PC-9 (cell line): ENCODE measurements around the gene LY6G6F. TPM values are rescaled to one million over a fixed set of nuclear protein-coding genes. Genes with fewer than 3 reads are reported as not detected.

Experiments
- Bru-seq: library from RNA; stranded (reverse); fragments of 400-500 nt; gene quantifications from one replicate; lab custom pipeline; 2021; lab: Mats Ljungman, UMichigan
- BruChase-seq, 2 experiments: library from RNA; stranded (reverse); fragments of 400-500 nt; gene quantifications; one replicate each; lab custom pipeline; 2021; lab: Mats Ljungman, UMichigan
- BruUV-seq: library from RNA; stranded (reverse); fragments of 400-500 nt; replicated peaks from 2 replicates; lab custom pipeline; 2021; lab: Mats Ljungman, UMichigan
- CTCF ChIA-PET: fragments of 300-600 bp; sonication (Branson Sonifier 250); formaldehyde crosslinking; loops from one replicate; lab custom pipeline; 2022; ENCODE audit warnings: antibody characterized with exemption; lab: Charles Lee
- POLR2A ChIA-PET: fragments of 300-600 bp; sonication (Branson Sonifier 250); formaldehyde crosslinking; loops from one replicate; lab custom pipeline; 2022; ENCODE audit warnings: antibody characterized with exemption; ENCODE audit not compliant: unreplicated experiment; lab: Charles Lee
- DNase-seq, 2 experiments: peaks; one replicate each; pipeline versions ENCODE4 v3.0.0 to v3.0.0-alpha.2; 2015 to 2022; ENCODE audit warnings: mixed read lengths in 1 of 2
- H2AFZ ChIP-seq: fragments of 200-600 bp; sonication (generic); 2 replicates; pipeline ENCODE4 v1.8.1; 2017; ENCODE audit warnings: antibody characterized with exemption
- H3F3A ChIP-seq: fragments of 200-600 bp; sonication (generic); 2 replicates; pipeline ENCODE4 v1.8.1; 2017; ENCODE audit warnings: antibody characterized with exemption, mild to moderate bottlenecking, low read depth; ENCODE audit not compliant: insufficient read depth
- H3K27ac ChIP-seq: fragments of 200-600 bp; sonication (generic); 2 replicates; pipeline ENCODE4 v1.6.1; 2016; ENCODE audit warnings: mixed run types
- H3K27me3 ChIP-seq: fragments of 200-600 bp; sonication (generic); 2 replicates; pipeline ENCODE4 v1.6.1; 2016; ENCODE audit warnings: low read depth, mixed run types; ENCODE audit not compliant: insufficient read depth
- H3K36me3 ChIP-seq: fragments of 200-600 bp; sonication (generic); 2 replicates; pipeline ENCODE4 v1.6.1; 2016; ENCODE audit warnings: low read depth, mixed run types
- H3K4me1 ChIP-seq: fragments of 200-600 bp; sonication (generic); replicated peaks from 2 replicates; pipeline ENCODE4 v1.6.1; 2016; ENCODE audit warnings: mixed run types; ENCODE audit not compliant: insufficient read depth
- H3K4me2 ChIP-seq: fragments of 200-600 bp; sonication (generic); 2 replicates; pipeline ENCODE4 v1.6.1; 2017; ENCODE audit warnings: mixed run types
- H3K4me3 ChIP-seq: fragments of 200-600 bp; sonication (generic); 2 replicates; pipeline ENCODE4 v1.6.1; 2016; ENCODE audit warnings: mixed run types
- H3K79me2 ChIP-seq: fragments of 200-600 bp; sonication (generic); 2 replicates; pipeline ENCODE4 v1.6.1; 2017; ENCODE audit warnings: low read depth, mixed run types
- H3K9me2 ChIP-seq: fragments of 200-600 bp; sonication (generic); 2 replicates; pipeline ENCODE4 v1.8.1; 2017; ENCODE audit warnings: mild to moderate bottlenecking; ENCODE audit not compliant: insufficient read depth
- H3K9me3 ChIP-seq: fragments of 200-600 bp; sonication (generic); 2 replicates; pipeline ENCODE4 v1.8.1; 2016; ENCODE audit warnings: low read depth; ENCODE audit not compliant: insufficient read depth
- H4K20me1 ChIP-seq: fragments of 200-600 bp; sonication (generic); 2 replicates; pipeline ENCODE4 v1.8.1; 2017; ENCODE audit not compliant: insufficient read depth
- EZH2 ChIP-seq: fragments of 200-600 bp; sonication (generic); IDR thresholded peaks from 2 replicates; pipeline ENCODE4 v1.8.0; 2017; ENCODE audit warnings: antibody characterized with exemption, low read depth
- intact Hi-C: fragments of 100-400 bp; cut with micrococcal nuclease; formaldehyde crosslinking; loops from one replicate; pipeline ENCODE4 v1.10.0; 2022; ENCODE audit not compliant: unreplicated experiment
- long read RNA-seq: library from polyadenylated mRNA; stranded (forward); transcript quantifications from one replicate; pipeline ENCODE4 v2.0.0, GENCODE V29; 2022
- total RNA-seq: library from RNA; stranded (reverse); gene quantifications from 2 replicates; pipeline ENCODE4 v1.2.3, GENCODE V29; 2021
- TF ChIP-seq, protein P1 (sequence below): fragments of 200-600 bp; sonication (generic); conservative IDR thresholded peaks from 2 replicates; pipeline ENCODE4 v1.6.1; 2017; ENCODE audit warnings: mixed run types, antibody characterized with exemption, mild to moderate bottlenecking, moderate library complexity

LY6G6F gene, protein sequence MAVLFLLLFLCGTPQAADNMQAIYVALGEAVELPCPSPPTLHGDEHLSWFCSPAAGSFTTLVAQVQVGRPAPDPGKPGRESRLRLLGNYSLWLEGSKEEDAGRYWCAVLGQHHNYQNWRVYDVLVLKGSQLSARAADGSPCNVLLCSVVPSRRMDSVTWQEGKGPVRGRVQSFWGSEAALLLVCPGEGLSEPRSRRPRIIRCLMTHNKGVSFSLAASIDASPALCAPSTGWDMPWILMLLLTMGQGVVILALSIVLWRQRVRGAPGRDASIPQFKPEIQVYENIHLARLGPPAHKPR
- total RNA-seq (not detected in 2 replicates), Bru-seq, nascent RNA (not detected), BruChase-seq, experiment 1, labeled RNA remaining after a 2-hour chase (not detected), BruChase-seq, experiment 2, labeled RNA remaining after a 6-hour chase (not detected)
- long read RNA-seq: 0 reads

DNA sequence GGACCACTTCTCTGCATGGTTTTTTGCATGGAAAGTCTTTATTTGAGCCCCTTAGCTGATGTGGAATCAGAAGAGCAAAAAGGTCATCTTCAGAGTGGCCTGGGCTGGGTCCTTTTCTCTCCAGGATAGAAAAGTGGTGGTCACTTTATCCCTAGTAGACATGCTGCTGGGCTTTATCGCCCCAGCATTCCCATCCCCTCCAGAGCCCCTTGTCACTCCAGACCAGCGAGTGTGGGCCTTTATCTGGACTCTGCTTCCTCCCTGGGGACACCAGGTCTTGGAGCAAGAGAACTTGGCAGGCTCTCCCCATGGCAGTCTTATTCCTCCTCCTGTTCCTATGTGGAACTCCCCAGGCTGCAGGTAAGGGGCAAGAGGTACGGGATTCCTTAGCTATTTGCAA lies at the start of gene LY6G6F:
LY6G6F (plus strand) TSS at position 268 of the 400 bp plus-strand sequence; CDS start at position 309, 41 bp downstream.
- Histone ChIP-seq H3K27me3 (no peaks in the 10 kb centered on the region), H3K9me3 (no peaks in the 10 kb centered on the region), H3K9me2 (no peaks in the 10 kb centered on the region), H3K4me3 (no peak within 1 kb of the TSS), H3K4me2 (no peak within 1 kb of the TSS), H3K27ac (no peak within 1 kb of the TSS), H3F3A (no peaks in the 10 kb centered on the region), H3K79me2 (peaks cover 11% of the 10 kb centered on the region), H3K4me1 (peaks cover 12% of the 10 kb centered on the region), H3K36me3 (no peaks in the 10 kb centered on the region), H2AFZ (no peak within 1 kb of the TSS; the same call in 1 of the 2 replicates), H4K20me1 (no peaks in the 10 kb centered on the region)
- no TSS peak for BruUV-seq
- intact Hi-C loops: no loop called here
- CTCF ChIA-PET: interaction anchor here (0.6 kb wide), 1 partner anchor 29 kb away, joined by 5 read pairs; no protein-coding TSS in a partner anchor
- DNase-seq: no peak
- no peak for TF ChIP-seq EZH2
- TF ChIP-seq, protein P1, sequence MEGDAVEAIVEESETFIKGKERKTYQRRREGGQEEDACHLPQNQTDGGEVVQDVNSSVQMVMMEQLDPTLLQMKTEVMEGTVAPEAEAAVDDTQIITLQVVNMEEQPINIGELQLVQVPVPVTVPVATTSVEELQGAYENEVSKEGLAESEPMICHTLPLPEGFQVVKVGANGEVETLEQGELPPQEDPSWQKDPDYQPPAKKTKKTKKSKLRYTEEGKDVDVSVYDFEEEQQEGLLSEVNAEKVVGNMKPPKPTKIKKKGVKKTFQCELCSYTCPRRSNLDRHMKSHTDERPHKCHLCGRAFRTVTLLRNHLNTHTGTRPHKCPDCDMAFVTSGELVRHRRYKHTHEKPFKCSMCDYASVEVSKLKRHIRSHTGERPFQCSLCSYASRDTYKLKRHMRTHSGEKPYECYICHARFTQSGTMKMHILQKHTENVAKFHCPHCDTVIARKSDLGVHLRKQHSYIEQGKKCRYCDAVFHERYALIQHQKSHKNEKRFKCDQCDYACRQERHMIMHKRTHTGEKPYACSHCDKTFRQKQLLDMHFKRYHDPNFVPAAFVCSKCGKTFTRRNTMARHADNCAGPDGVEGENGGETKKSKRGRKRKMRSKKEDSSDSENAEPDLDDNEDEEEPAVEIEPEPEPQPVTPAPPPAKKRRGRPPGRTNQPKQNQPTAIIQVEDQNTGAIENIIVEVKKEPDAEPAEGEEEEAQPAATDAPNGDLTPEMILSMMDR: no peak
- POLR2A ChIA-PET: interaction anchor here (0.6 kb wide), 1 partner anchor 14 kb away, joined by 3 read pairs; no protein-coding TSS in a partner anchor

DNA sequence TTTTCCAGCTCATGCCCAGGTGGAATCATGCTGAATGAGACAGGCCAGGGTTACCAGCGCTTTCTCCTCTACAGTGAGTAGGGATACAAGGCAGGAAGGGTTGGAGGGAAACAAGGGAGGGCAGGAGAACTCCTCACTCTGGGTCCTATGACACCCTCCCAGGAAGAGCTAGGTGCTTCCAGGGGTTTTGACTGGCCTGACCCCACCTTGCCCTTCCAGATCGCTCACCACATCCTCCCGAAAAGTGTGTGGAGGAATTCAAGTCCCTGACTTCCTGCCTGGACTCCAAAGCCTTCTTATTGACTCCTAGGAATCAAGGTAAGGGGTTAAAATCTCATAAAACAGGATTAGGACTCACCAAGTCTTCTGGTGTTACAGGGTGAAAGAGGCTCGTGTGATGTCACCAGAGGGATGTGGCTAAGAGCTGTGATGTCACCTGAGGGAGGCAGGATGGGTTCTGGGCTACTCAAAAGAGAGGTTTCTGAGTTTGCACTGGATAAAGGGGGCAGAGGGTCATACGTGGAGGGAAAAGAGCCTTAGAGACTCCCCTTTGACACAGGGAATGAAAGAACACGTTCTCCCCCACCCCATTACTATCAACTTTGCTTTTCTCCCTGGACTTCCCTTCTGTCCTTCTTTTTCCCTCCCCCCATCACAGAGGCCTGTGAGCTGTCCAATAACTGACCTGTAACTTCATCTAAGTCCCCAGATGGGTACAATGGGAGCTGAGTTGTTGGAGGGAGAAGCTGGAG lies 49.1 kb upstream of the LY6G6F start:
- TF ChIP-seq, protein P1: no peak
- no peak for TF ChIP-seq EZH2
- Histone ChIP-seq H3K36me3 (0 out of 2 replicates have a peak, but pooled peaks cover 4% of the 10 kb centered on the region), H3K9me2 (no peaks in the 10 kb centered on the region), H3F3A (peaks cover 30% of the 10 kb centered on the region), H3K79me2 (peaks cover 33% of the 10 kb centered on the region), H3K9me3 (no peaks in the 10 kb centered on the region), H3K27me3 (no peaks in the 10 kb centered on the region), H4K20me1 (0 out of 2 replicates have a peak, but pooled peaks cover 7% of the 10 kb centered on the region), H3K4me2 (0 out of 2 replicates have a peak overlapping the region, but pooled peaks have one; percentile 88), H3K4me1 (peaks cover 19% of the 10 kb centered on the region), H3K4me3 (no peak overlapping the region), H2AFZ (no peak overlapping the region), H3K27ac (no peak overlapping the region)
- intact Hi-C loops: no loop called here
- POLR2A ChIA-PET: interaction anchor here (0.6 kb wide), 1 partner anchor 110 kb away, joined by 10 read pairs; the partner anchor contains the start of gene NFKBIL1
- CTCF ChIA-PET: interaction anchor here (0.7 kb wide), 1 partner anchor 273 kb away, joined by 3 read pairs; no protein-coding TSS in a partner anchor
- no TSS peak for BruUV-seq
- no peak for DNase-seq

DNA sequence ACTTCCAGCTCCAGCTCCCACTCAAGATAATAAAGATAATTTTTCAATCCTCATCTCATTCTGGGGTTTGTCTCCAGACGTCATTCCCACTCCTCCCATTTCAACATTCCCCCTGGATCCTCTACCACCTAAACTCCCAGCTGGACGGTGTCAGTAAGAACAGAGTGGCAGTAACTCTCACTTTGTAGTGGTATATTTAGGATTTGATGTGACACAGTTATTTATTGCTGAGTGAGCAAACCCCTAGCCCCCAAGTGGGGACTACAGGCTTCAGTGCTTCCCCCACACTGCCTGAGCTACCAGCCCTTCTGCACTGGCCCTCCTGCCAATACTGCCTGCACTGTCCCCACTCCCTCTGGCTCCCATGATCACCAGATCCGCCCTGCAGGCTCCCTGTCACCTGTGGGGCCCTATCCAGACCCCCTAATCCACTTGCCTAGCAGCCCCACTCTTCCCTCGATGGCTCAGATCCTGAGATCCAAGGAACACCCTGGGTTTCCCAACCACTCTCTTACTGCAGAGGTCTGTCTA lies 48.4 kb upstream of the LY6G6F start:
- POLR2A ChIA-PET: no interaction called here
- TF ChIP-seq, protein P1: no peak
- TF ChIP-seq EZH2: no peak

More for the DNA sequence above, 48.4 kb upstream of the LY6G6F start:
- no peaks in the 10 kb centered on the region for H3K9me2 ChIP-seq
- no peak for DNase-seq
- 0 out of 2 replicates have a peak, but pooled peaks cover 7% of the 10 kb centered on the region for H4K20me1 ChIP-seq
- no TSS peak for BruUV-seq
- peaks cover 24% of the 10 kb centered on the region for H3F3A ChIP-seq
- H3K27ac ChIP-seq: no peak overlapping the region
- CTCF ChIA-PET: no interaction called here
- H3K9me3 ChIP-seq: no peaks in the 10 kb centered on the region
- H3K79me2 ChIP-seq: peaks cover 35% of the 10 kb centered on the region
- H3K27me3 ChIP-seq: no peaks in the 10 kb centered on the region
- H3K4me3 ChIP-seq: no peak overlapping the region; the same call in 1 of the 2 replicates
- peaks cover 20% of the 10 kb centered on the region for H3K4me1 ChIP-seq
- intact Hi-C loops: no loop called here
- 0 out of 2 replicates have a peak, but pooled peaks cover 5% of the 10 kb centered on the region for H3K36me3 ChIP-seq
- peak overlapping the region; percentile 88; the same call in 1 of the 2 replicates for H3K4me2 ChIP-seq
- no peak overlapping the region for H2AFZ ChIP-seq
